UCSD-AML1 (cell line): ENCODE data around the gene OR13C5.

ENCODE experiments used
- DNase-seq: peaks from one replicate; lab custom pipeline; 2025; ENCODE audit not compliant: unreplicated experiment; lab: John Stamatoyannopoulos, UW

OR13C5 gene

GRCh38 chr9:104555521-104555920 lies 43.7 kb downstream of the OR13C5 start:
- DNase-seq: no peak

- no peak for DNase-seq
Measured at GRCh38 chr9:104553261-104553660, 46.0 kb downstream of the OR13C5 start.
